ENCODE data around the gene CEP72. TPM values are rescaled to one million over a fixed set of nuclear protein-coding genes. Genes with fewer than 3 reads are reported as not detected.

The CEP72 gene
- 6.5 to 12.4 TPM (median 10.8 TPM) in 5 replicates for total RNA-seq (2022; extraction: Qiagen RNA extraction; ENCODE audit: low read depth)

GRCh38 chr5:611731-612486, at the start of gene CEP72:
CEP72 (plus strand) TSS chr5:612340; CDS start chr5:612362, 22 bp downstream.

GRCh38 chr5:693271-694041, 81.3 kb downstream of the CEP72 start, which contains the start of gene TPPP:
TPPP (minus strand) TSS chr5:693352; CDS start chr5:678060, 15,292 bp downstream.

Other genes with a start within 250 kb of the CEP72 start
- gene EXOC3, start 169.2 kb upstream of the CEP72 start, total RNA-seq (2022; extraction: Qiagen RNA extraction; ENCODE audit: low read depth): 28.6 to 33.9 TPM (median 31.2 TPM) in 5 replicates
- 1.4 to 2.5 TPM (median 2.3 TPM) in 5 replicates for gene SLC9A3, start 87.9 kb upstream of the CEP72 start, total RNA-seq (2022; extraction: Qiagen RNA extraction; ENCODE audit: low read depth)
- 4.5 to 7.6 TPM (median 6.0 TPM) in 5 replicates for gene TPPP, start 81.0 kb downstream of the CEP72 start, total RNA-seq (2022; extraction: Qiagen RNA extraction; ENCODE audit: low read depth)
- 1.1 to 1.8 TPM (median 1.5 TPM) in 5 replicates for gene ZDHHC11B, start 172.4 kb downstream of the CEP72 start, total RNA-seq (2022; extraction: Qiagen RNA extraction; ENCODE audit: low read depth)
- 11.9 to 21.0 TPM (median 19.8 TPM) in 5 replicates for gene ZDHHC11, start 238.6 kb downstream of the CEP72 start, total RNA-seq (2022; extraction: Qiagen RNA extraction; ENCODE audit: low read depth)

Data from A549 treated with ZK216348 at 1 μM for 4 hours (cell line).